Fibroblast of mammary gland (primary cell): ENCODE data around the gene SHB.

Source experiments
- DNase-seq: peaks from one replicate; pipeline ENCODE4 v3.0.0-alpha.2; 2010; ENCODE audit warnings: low read depth
- H3K4me3 ChIP-seq: 2 replicates; pipeline ENCODE4 v1.5.1; 2011; ENCODE audit warnings: low read depth, mild to moderate bottlenecking, low read length, moderate library complexity; ENCODE audit not compliant: control insufficient read depth
- CTCF ChIP-seq: conservative IDR thresholded peaks from 2 replicates; pipeline ENCODE4 v1.5.1; 2011; ENCODE audit warnings: low read depth, low read length, inconsistent platforms; ENCODE audit not compliant: control insufficient read depth, insufficient read depth

The SHB gene

GRCh38 chr9:37909326-37909725 is 159.7 kb downstream of the SHB start:
- no peak overlapping the region for H3K4me3 ChIP-seq
- TF ChIP-seq CTCF: no peak
- no peak for DNase-seq

DNA sequence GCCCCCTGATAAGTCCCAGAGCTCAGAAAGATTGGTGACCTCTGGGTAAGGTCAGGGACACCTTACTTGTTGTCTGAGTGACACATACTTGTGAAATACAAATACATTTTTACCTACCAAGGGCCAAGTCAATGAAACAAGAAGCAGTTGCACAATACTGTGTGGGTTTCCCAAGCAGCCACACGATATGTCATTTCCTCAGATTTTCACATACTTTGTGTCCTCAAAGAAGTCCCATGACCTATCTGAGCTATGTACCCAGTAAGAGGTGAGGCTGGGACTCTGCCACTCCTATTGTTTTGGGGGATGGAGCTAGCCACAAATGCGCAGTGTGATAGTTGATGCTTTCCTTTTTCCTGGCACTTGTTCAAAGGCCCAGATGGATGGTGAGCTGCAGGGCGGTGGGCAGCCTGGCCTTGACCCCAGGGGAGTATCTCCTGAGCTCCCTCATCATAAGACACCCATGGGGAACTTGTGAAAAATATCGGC is 160.3 kb downstream of the SHB start:
- H3K4me3 ChIP-seq: no peak overlapping the region
- peak; percentile 73 for DNase-seq
- no peak for TF ChIP-seq CTCF

GRCh38 chr9:37908283-37908682 is 160.7 kb downstream of the SHB start:
- no peak overlapping the region for H3K4me3 ChIP-seq
- TF ChIP-seq CTCF: no peak
- no peak for DNase-seq

DNA sequence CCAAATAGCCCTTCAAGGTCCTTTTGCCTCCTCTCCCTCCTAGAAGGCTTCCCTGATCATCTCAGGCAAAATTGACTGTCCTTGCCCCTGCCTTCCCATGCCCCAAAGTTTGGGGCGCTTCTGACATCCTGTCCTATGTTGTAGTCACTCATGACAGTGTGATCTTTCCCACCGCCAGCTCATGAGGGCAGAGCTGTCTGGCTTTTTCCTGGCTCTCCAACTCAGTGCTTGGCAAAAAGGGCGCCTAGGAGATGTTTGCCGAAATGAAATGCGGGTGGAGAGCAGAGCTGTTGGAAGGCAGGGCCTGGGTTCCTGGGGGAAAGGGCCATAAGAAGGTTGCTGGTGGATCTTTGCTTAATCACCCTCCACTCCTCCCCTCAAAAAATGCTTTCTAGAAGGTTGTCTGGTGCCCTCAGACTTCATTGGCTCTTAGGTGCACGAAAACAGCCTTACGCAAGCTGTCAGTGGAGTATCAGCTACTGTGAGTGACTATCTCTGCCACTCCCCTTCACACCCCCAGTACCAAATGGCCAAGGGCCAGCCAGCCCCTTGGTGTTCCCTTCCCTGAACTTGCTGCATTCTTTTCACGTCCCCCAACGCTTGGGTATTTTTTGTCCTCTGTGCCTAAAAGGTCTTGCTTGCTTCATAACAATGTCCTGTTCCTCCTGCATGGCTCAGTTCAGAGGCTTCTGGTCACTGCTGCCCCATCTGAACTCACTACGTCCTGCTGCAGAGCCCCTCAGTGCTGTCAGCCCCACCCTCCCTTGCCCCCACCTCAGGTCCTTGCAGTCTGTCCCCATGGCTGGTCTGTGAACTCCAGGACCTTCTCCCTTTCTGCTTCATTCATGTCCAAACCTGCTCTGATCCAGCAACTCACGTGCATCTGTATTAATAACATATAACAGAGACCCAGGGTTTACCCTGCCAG is 162.5 kb downstream of the SHB start:
- no peak for TF ChIP-seq CTCF
- no peak for DNase-seq
- no peak overlapping the region for H3K4me3 ChIP-seq

GRCh38 chr9:37905776-37906175 is 163.3 kb downstream of the SHB start:
- TF ChIP-seq CTCF: no peak
- no peak for DNase-seq
- H3K4me3 ChIP-seq: no peak overlapping the region

DNA sequence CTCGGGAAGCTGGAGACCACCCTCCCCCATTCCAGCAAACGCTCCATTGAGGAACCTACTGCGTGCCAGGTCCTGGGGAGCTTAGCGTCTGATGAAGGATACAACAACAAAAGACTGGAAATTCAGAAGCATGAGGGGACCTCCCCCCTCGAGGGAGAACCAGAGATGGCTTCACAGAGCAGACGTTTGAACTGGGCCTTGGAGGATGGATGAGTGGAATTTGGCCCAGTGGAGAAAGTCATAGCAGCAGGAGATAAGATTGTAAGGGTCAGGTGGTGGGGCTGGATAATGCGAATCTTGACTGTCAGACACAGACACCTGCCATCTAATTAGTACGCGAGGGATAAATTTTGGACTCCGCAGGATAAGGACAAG is 163.9 kb downstream of the SHB start:
- peak overlapping the region; percentile 88 for H3K4me3 ChIP-seq
- DNase-seq: no peak
- TF ChIP-seq CTCF: no peak
